SK-N-SH (cell line): ENCODE data around the gene EVX1. TPM values are rescaled to one million over a fixed set of nuclear protein-coding genes. Genes with fewer than 3 reads are reported as not detected.

Experiments
- CTCF ChIA-PET: fragments of 300-600, 350-600 bp; formaldehyde crosslinking; extraction: SDS; loops from one replicate; lab custom pipeline; 2021; lab: Yijun Ruan, JAX
- POLR2A ChIA-PET: fragments of 350-600 bp; sonication (Branson Sonifier 250); formaldehyde crosslinking; extraction: SDS; loops from one replicate; lab custom pipeline; 2020; ENCODE audit warnings: antibody characterized with exemption, inconsistent platforms; lab: Yijun Ruan, JAX
- DNase-seq: peaks from one replicate; pipeline ENCODE4 v3.0.0; 2012
- H2AFZ ChIP-seq: fragments of 200-600 bp; sonication (generic); 2 replicates; pipeline ENCODE4 v1.8.1; 2016; ENCODE audit warnings: antibody characterized with exemption, mild to moderate bottlenecking, low read depth
- H3F3A ChIP-seq: fragments of 200-600 bp; sonication (generic); replicated peaks from 2 replicates; pipeline ENCODE3; 2016; ENCODE audit warnings: antibody characterized with exemption, mild to moderate bottlenecking; ENCODE audit not compliant: insufficient read depth
- H3K27ac ChIP-seq, 2 experiments: fragments of 200-500 bp in 1 of 2; fragments of 200-600 bp in 1 of 2; sonication (Bioruptor generic) in 1 of 2; sonication (generic), shearing (Covaris generic) in 1 of 2; 2 replicates each; pipeline versions ENCODE4 v1.5.1 to v1.6.1; 2014 to 2016; ENCODE audit warnings: low read depth in 2 of 2, inconsistent platforms in 1 of 2, low read length in 1 of 2, mild to moderate bottlenecking in 1 of 2, mixed read lengths in 1 of 2
- H3K27me3 ChIP-seq: fragments of 200-600 bp; sonication (generic), shearing (Covaris generic); 2 replicates; pipeline ENCODE4 v1.6.1; 2016; ENCODE audit warnings: mixed run types; ENCODE audit not compliant: insufficient read depth
- H3K36me3 ChIP-seq, 2 experiments: fragments of 200-500 bp in 1 of 2; fragments of 200-600 bp in 1 of 2; sonication (Bioruptor generic) in 1 of 2; sonication (generic) in 1 of 2; replicated peaks in 1 of 2; 2 replicates each; pipeline versions ENCODE3 to v1.5.1; 2014 to 2016; ENCODE audit warnings: low read length in 1 of 2, mild to moderate bottlenecking in 1 of 2; ENCODE audit not compliant: insufficient read depth in 2 of 2, control insufficient read depth in 1 of 2
- H3K4me1 ChIP-seq, 2 experiments: fragments of 200-500 bp in 1 of 2; fragments of 200-600 bp in 1 of 2; sonication (Bioruptor generic) in 1 of 2; sonication (generic), shearing (Covaris generic) in 1 of 2; 2 replicates each; pipeline versions ENCODE4 v1.5.1 to v1.6.1; 2014 to 2016; ENCODE audit warnings: low read depth in 1 of 2, low read length in 1 of 2, mixed run types in 1 of 2; ENCODE audit not compliant: insufficient read depth in 2 of 2, control insufficient read depth in 1 of 2
- H3K4me2 ChIP-seq: fragments of 200-600 bp; sonication (generic), shearing (Covaris generic); 2 replicates; pipeline ENCODE4 v1.6.1; 2017; ENCODE audit warnings: mixed run types
- H3K4me3 ChIP-seq, 2 experiments: fragments of 200-500 bp in 1 of 2; fragments of 200-600 bp in 1 of 2; sonication (Bioruptor generic) in 1 of 2; sonication (generic), shearing (Covaris generic) in 1 of 2; 2 replicates each; pipeline versions ENCODE4 v1.5.1 to v1.8.1; 2014 to 2016; ENCODE audit warnings: low read depth in 2 of 2, inconsistent platforms in 1 of 2, low read length in 1 of 2, mild to moderate bottlenecking in 1 of 2, mixed read lengths in 1 of 2, moderate library complexity in 1 of 2
- H3K79me2 ChIP-seq: fragments of 200-600 bp; sonication (generic); 2 replicates; pipeline ENCODE4 v1.8.1; 2017; ENCODE audit warnings: mild to moderate bottlenecking; ENCODE audit not compliant: insufficient read depth
- H3K9ac ChIP-seq: fragments of 200-600 bp; sonication (generic); 2 replicates; pipeline ENCODE4 v1.6.1; 2017; ENCODE audit warnings: mixed run types
- H3K9me2 ChIP-seq: fragments of 200-600 bp; sonication (generic); 2 replicates; pipeline ENCODE4 v1.6.1; 2017; ENCODE audit warnings: mixed run types
- H3K9me3 ChIP-seq: fragments of 200-600 bp; sonication (generic); 2 replicates; pipeline ENCODE4 v1.6.1; 2017; ENCODE audit warnings: mixed run types, mild to moderate bottlenecking, moderate library complexity
- H4K20me1 ChIP-seq: fragments of 200-600 bp; sonication (generic); 2 replicates; pipeline ENCODE4 v1.6.1; 2017; ENCODE audit warnings: mild to moderate bottlenecking, mixed run types; ENCODE audit not compliant: insufficient read depth
- CTCF ChIP-seq: fragments of 200-600 bp; sonication (generic); IDR thresholded peaks from 2 replicates; pipeline ENCODE4 v1.6.1; 2017; ENCODE audit warnings: antibody characterized with exemption, mild to moderate bottlenecking, moderate library complexity
- ELF1 ChIP-seq: IDR thresholded peaks from 2 replicates; pipeline ENCODE4 v1.4.0; 2012
- FOSL2 ChIP-seq: IDR thresholded peaks from 2 replicates; pipeline ENCODE4 v1.4.0; 2012; ENCODE audit warnings: low read depth, mild to moderate bottlenecking, moderate library complexity, borderline replicate concordance
- FOXJ3 ChIP-seq: sonication (generic); formaldehyde crosslinking; IDR thresholded peaks from 2 replicates; pipeline ENCODE4 v1.5.1; 2020; ENCODE audit warnings: mild to moderate bottlenecking, missing genetic modification reagents
- GABPA ChIP-seq: IDR thresholded peaks from 2 replicates; pipeline ENCODE4 v1.4.0; 2012; ENCODE audit warnings: low read depth, mild to moderate bottlenecking
- MEF2A ChIP-seq: IDR thresholded peaks from 2 replicates; pipeline ENCODE4 v1.4.0; 2012; ENCODE audit warnings: low read depth, borderline replicate concordance
- NFIC ChIP-seq: IDR thresholded peaks from 2 replicates; pipeline ENCODE4 v1.4.0; 2012; ENCODE audit warnings: borderline replicate concordance
- PBX3 ChIP-seq: IDR thresholded peaks from 2 replicates; pipeline ENCODE4; 2012
- REST ChIP-seq: IDR thresholded peaks from 2 replicates; pipeline ENCODE4 v1.6.1; 2012; ENCODE audit warnings: mild to moderate bottlenecking, low read depth, low read length, moderate library complexity
- RFX5 ChIP-seq: IDR thresholded peaks from 2 replicates; pipeline ENCODE4 v1.6.1; 2012; ENCODE audit warnings: mild to moderate bottlenecking, improper control_type of control experiment, low read length
- RXRA ChIP-seq: IDR thresholded peaks from 2 replicates; pipeline ENCODE4 v1.4.0; 2012; ENCODE audit warnings: low read depth, mild to moderate bottlenecking, borderline replicate concordance
- SMC3 ChIP-seq: IDR thresholded peaks from 2 replicates; pipeline ENCODE4 v1.6.1; 2012; ENCODE audit warnings: low read depth, low read length, improper control_type of control experiment
- TCF12 ChIP-seq: IDR thresholded peaks from 2 replicates; pipeline ENCODE4 v1.4.0; 2012
- USF2 ChIP-seq: fragments of 150-350 bp; IDR thresholded peaks from 2 replicates; pipeline ENCODE4 v1.6.1; 2017; ENCODE audit warnings: antibody characterized with exemption, low read length, low read depth, borderline replicate concordance
- WGBS: methylation state at CpG from one replicate; pipeline ENCODE4 v1.1.6; 2017; ENCODE audit warnings: low lambda C conversion rate; 5-methylcytosine and 5-hydroxymethylcytosine counted together
- polyA plus RNA-seq, 3 experiments: library from polyadenylated mRNA; depleted of rRNA; stranded (reverse); fragments of >200 nt; gene quantifications; 2 replicates each; pipeline ENCODE4 v1.2.3, GENCODE V29; 2012

The EVX1 gene
- polyA plus RNA-seq, 1 of the 3 experiments (the other 2 are of a cell fraction), result not detected

- no peak for DNase-seq
- Histone ChIP-seq H3K9me3 (no peaks in the 10 kb centered on the region), H3K9me2 (no peaks in the 10 kb centered on the region), H2AFZ (no peak overlapping the region), H3K4me3 (no peak overlapping the region), H4K20me1 (no peaks in the 10 kb centered on the region; the same call in 1 of the 2 replicates), H3K27me3 (peaks cover 97% of the 10 kb centered on the region), H3K79me2 (no peaks in the 10 kb centered on the region), H3K27ac (no peak overlapping the region), H3K4me2 (no peak overlapping the region), H3K36me3 (no peaks in the 10 kb centered on the region), H3K4me1 (peaks cover 0 to 21% of the 10 kb centered on the region in 2 experiments; a peak in 1 of 4 replicates), H3K9ac (no peak overlapping the region), H3F3A (no peaks in the 10 kb centered on the region)
- TF ChIP-seq GABPA (no peak), MEF2A (no peak), ELF1 (no peak), RXRA (no peak), USF2 (no peak), REST (no peak), RFX5 (no peak), FOSL2 (no peak), PBX3 (no peak), SMC3 (no peak), CTCF (no peak), FOXJ3 (CRISPR knock-in tag) (no peak), NFIC (no peak), TCF12 (no peak)
- 24% methylated on average over 4 of the region's 4 CpGs for WGBS
- ChIA-PET CTCF (interaction anchor here (0.6 to 8.7 kb wide), 22 partner anchors 9 to 1067 kb away, joined by 3 to 81 read pairs (median 13); partner anchors contain the start of genes HOXA13 and TAX1BP1), POLR2A (interaction anchor here (0.7 to 0.9 kb wide), 2 partner anchors 9 to 11 kb away, joined by 3 to 4 read pairs; no protein-coding TSS in a partner anchor)
Measured at GRCh38 chr7:27208998-27209397, 33.6 kb upstream of the EVX1 start.
